Chondrocyte (in vitro differentiated cells): ENCODE results near the gene MEP1B. TPM values are rescaled to one million over a fixed set of nuclear protein-coding genes. Genes with fewer than 3 reads are reported as not detected.

ENCODE experiments used
- DNase-seq: peaks from one replicate; pipeline ENCODE4 v3.0.0; 2021; ENCODE audit warnings: mixed read lengths, low spot score
- H3K27ac Mint-ChIP-seq: one replicate; pipeline ENCODE4 v1.8.0; 2021; ENCODE audit warnings: mild to moderate bottlenecking, moderate library complexity, mixed read lengths; ENCODE audit not compliant: unreplicated experiment
- H3K27me3 Mint-ChIP-seq: 2 replicates; pipeline ENCODE4 v1.8.0; 2021; ENCODE audit warnings: low read depth, mixed read lengths
- H3K36me3 Mint-ChIP-seq: 2 replicates; pipeline ENCODE4 v1.8.0; 2021; ENCODE audit warnings: low read depth, mixed read lengths
- H3K4me1 Mint-ChIP-seq: 2 replicates; pipeline ENCODE4 v1.8.0; 2021; ENCODE audit warnings: low read depth, mild to moderate bottlenecking, mixed read lengths
- H3K4me3 Mint-ChIP-seq: one replicate; pipeline ENCODE4 v1.8.0; 2021; ENCODE audit warnings: mild to moderate bottlenecking, moderate library complexity, mixed read lengths; ENCODE audit not compliant: unreplicated experiment
- H3K9me3 Mint-ChIP-seq: 2 replicates; pipeline ENCODE4 v1.8.0; 2021; ENCODE audit warnings: low read depth, mixed read lengths
- CTCF ChIP-seq: fragments of 200-600 bp; sonication (generic); IDR thresholded peaks from 2 replicates; pipeline ENCODE4 v1.5.0; 2021; ENCODE audit warnings: antibody characterized with exemption, mild to moderate bottlenecking, moderate library complexity
- total RNA-seq: library from RNA; stranded (reverse); gene quantifications from 3 replicates; pipeline ENCODE4 v1.2.1, GENCODE V29; 2021

Gene MEP1B
- total RNA-seq, 1 donor from 2014 or later, result not detected

DNA sequence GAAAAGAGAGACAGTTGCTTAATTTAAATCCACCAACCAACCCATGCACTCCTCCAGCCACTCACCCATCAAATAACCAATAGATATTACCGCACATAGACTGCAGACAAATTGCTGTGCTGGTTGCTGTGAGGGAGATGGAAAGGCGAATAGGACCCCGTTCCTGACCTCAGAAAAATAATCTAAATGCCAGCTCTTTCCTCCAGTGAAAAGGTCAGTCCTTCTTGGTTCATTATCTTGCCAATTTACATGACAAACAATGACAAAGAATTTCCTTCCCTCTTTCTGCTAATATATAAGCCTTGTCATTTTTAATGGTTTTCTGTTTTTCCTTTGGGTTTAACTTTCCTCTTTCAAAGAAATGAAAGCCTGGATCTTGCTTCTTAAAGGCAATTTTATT lies 61.6 kb downstream of the MEP1B start:
- H3K4me1 Mint-ChIP-seq, result no peaks in the 10 kb centered on the region
- H3K9me3 Mint-ChIP-seq, result no peaks in the 10 kb centered on the region
- TF ChIP-seq CTCF, result no peak
- no peak overlapping the region for H3K27ac Mint-ChIP-seq
- no peak overlapping the region for H3K4me3 Mint-ChIP-seq
- no peak for DNase-seq
- H3K27me3 Mint-ChIP-seq, result peaks cover 3% of the 10 kb centered on the region
- H3K36me3 Mint-ChIP-seq, result no peaks in the 10 kb centered on the region

DNA sequence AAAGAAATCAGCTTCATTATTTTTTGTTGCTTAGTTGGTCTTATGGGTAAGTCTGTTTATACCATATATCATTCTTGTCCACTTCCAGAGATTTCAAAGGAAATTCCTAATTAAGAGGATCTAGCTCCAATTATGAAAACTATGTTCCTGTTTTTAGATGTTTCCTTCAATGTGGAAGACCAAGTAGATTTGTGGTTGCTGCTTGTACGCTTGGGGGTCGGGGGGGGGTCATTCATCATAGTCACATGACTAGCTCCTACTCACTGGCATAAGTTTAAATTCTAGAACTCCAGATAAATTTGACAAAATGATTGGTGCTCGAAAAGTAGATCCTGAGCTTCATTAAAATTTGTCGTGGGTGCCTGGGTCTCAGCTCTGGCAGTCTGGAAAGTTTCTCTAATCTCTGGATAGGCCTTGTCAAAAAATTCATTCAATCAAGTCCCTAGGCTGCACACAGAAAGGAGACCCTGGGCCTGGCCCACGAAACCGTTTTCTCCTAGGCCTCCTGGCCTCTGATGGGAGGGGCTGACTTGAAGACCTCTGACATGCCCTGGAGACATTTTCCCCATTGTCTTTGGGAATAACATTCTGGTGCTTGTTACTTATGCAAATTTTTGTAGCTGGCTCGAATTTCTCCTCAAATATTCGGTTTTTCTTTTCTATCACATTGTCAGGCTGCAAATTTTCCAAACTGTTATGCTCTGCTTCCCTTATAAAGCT lies 62.5 kb downstream of the MEP1B start:
- no peaks in the 10 kb centered on the region for H3K4me1 Mint-ChIP-seq
- TF ChIP-seq CTCF, result no peak
- no peak overlapping the region for H3K27ac Mint-ChIP-seq
- H3K9me3 Mint-ChIP-seq, result no peaks in the 10 kb centered on the region
- no peak overlapping the region for H3K4me3 Mint-ChIP-seq
- H3K36me3 Mint-ChIP-seq, result no peaks in the 10 kb centered on the region
- no peak for DNase-seq
- peaks cover 3% of the 10 kb centered on the region for H3K27me3 Mint-ChIP-seq

GRCh38 chr18:32255570-32255969 lies 65.7 kb downstream of the MEP1B start:
- DNase-seq, result no peak

GRCh38 chr18:32257084-32257785 lies 67.4 kb downstream of the MEP1B start:
- DNase-seq, result no peak
- Mint-ChIP-seq H3K27me3 (peaks cover 4% of the 10 kb centered on the region), H3K27ac (no peak overlapping the region), H3K9me3 (peaks cover 4% of the 10 kb centered on the region), H3K4me3 (no peak overlapping the region), H3K4me1 (no peaks in the 10 kb centered on the region), H3K36me3 (no peaks in the 10 kb centered on the region)
- no peak for TF ChIP-seq CTCF

More at GRCh38 chr18:32255570-32255969, 65.7 kb downstream of the MEP1B start:
- TF ChIP-seq CTCF, result no peak
- Mint-ChIP-seq H3K9me3 (peaks cover 2% of the 10 kb centered on the region), H3K4me1 (no peaks in the 10 kb centered on the region), H3K27me3 (peaks cover 4% of the 10 kb centered on the region), H3K4me3 (no peak overlapping the region), H3K36me3 (no peaks in the 10 kb centered on the region), H3K27ac (no peak overlapping the region)

DNA sequence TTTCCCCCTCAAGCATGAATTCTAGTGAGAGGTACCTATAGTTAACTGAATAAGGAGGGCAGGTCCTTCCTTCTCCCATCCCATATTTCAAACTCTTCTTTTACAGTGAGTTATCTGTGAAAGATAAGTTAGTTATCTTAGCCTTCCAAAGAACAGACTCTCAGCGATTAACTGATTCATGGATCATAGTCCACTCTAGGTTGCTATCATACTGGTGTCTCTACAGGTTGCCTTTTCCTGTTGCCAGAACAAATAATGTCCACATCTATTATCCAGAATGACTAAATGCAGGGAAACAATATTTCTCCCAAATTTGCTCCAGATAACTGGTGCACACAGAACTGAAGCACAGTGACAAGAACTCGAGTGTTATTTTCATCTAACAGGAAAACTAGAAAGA lies 68.3 kb downstream of the MEP1B start:
- Mint-ChIP-seq H3K9me3 (peaks cover 4% of the 10 kb centered on the region), H3K36me3 (no peaks in the 10 kb centered on the region), H3K4me3 (no peak overlapping the region), H3K27me3 (peaks cover 4% of the 10 kb centered on the region), H3K27ac (no peak overlapping the region), H3K4me1 (no peaks in the 10 kb centered on the region)
- no peak for DNase-seq
- no peak for TF ChIP-seq CTCF
